ENCODE measurements around the gene MTURN. TPM values are rescaled to one million over a fixed set of nuclear protein-coding genes. Genes with fewer than 3 reads are reported as not detected.

Gene MTURN
- polyA plus RNA-seq, 1 donor (not counting 4 experiments of a cell fraction or from before 2014, with no cell fraction given) = 10.8 TPM

GRCh38 chr7:30172451-30172850 lies 37.7 kb downstream of the MTURN start:
- H3K9me3 ChIP-seq (ENCODE audit: control insufficient read depth, low read depth, low read length) = no peaks in the 10 kb centered on the region
- DNase-seq (ENCODE audit: low read depth, low spot score) = no peak
- dilution Hi-C loops (cut with MboI; ENCODE audit: extremely low pct_ligation_motif_present, low sequenced_read_pairs) = no loop called here
- no peaks in the 10 kb centered on the region for H4K20me1 ChIP-seq (ENCODE audit: control insufficient read depth, extremely low read depth, insufficient read depth, low read length)
- H3K79me2 ChIP-seq (ENCODE audit: control insufficient read depth, insufficient read depth, low read length) = no peaks in the 10 kb centered on the region
- H3K36me3 ChIP-seq (ENCODE audit: control insufficient read depth in 2 of 2, extremely low read depth in 1 of 2, insufficient read depth in 2 of 2, low read length in 2 of 2) = no peaks in the 10 kb centered on the region
- H3K27ac ChIP-seq (ENCODE audit: control insufficient read depth, insufficient read depth, low read length) = peak overlapping the region; percentile 95
- no peaks in the 10 kb centered on the region for H3K27me3 ChIP-seq (ENCODE audit: control insufficient read depth, extremely low read depth, insufficient read depth, low read length)
- H3K4me1 ChIP-seq (ENCODE audit: control insufficient read depth, extremely low read depth, insufficient read depth, low read length) = peaks cover 43% of the 10 kb centered on the region
- H3K9me1 ChIP-seq (ENCODE audit: control insufficient read depth, extremely low read depth, insufficient read depth, low read length) = no peaks in the 10 kb centered on the region
- H3K9ac ChIP-seq (ENCODE audit: control insufficient read depth, extremely low read depth, insufficient read depth, low read length) = peak overlapping the region; percentile 62
- H2AFZ ChIP-seq (ENCODE audit: control insufficient read depth, low read length) = no peak overlapping the region
- peak overlapping the region; percentile 75 for H3K4me2 ChIP-seq (ENCODE audit: control insufficient read depth, extremely low read depth, insufficient read depth, low read depth, low read length)
- no peak for FAIRE-seq
- no peak for TF ChIP-seq CTCF (optimal IDR thresholded peaks at IDR 0.05 in 1 of 3, IDR thresholded peaks at IDR 0.05 in 1 of 3, conservative IDR thresholded peaks at IDR 0.05 in 1 of 3; ENCODE audit: extremely low read depth in 1 of 3, insufficient read depth in 2 of 3, low read length in 3 of 3)
- no peak for TF ChIP-seq EZH2 (IDR thresholded peaks at IDR 0.05; ENCODE audit: low read length)
- H3K4me3 ChIP-seq (ENCODE audit: control insufficient read depth in 2 of 3, extremely low read depth in 1 of 3, insufficient read depth in 2 of 3, low read depth in 1 of 3, low read length in 3 of 3) = peak overlapping the region in 1 of 3 experiments; percentile 8

GRCh38 chr7:30173058-30173897 lies 38.5 kb downstream of the MTURN start:
- peak overlapping the region in 1 of 3 experiments; percentile 8 for H3K4me3 ChIP-seq (ENCODE audit: control insufficient read depth in 2 of 3, extremely low read depth in 1 of 3, insufficient read depth in 2 of 3, low read depth in 1 of 3, low read length in 3 of 3)
- peak overlapping the region; percentile 75 for H3K4me2 ChIP-seq (ENCODE audit: control insufficient read depth, extremely low read depth, insufficient read depth, low read depth, low read length)
- no peaks in the 10 kb centered on the region for H3K79me2 ChIP-seq (ENCODE audit: control insufficient read depth, insufficient read depth, low read length)
- DNase-seq (ENCODE audit: low read depth, low spot score) (peak; percentile 100), FAIRE-seq (peak; percentile 98)
- H3K36me3 ChIP-seq (ENCODE audit: control insufficient read depth in 2 of 2, extremely low read depth in 1 of 2, insufficient read depth in 2 of 2, low read length in 2 of 2) = no peaks in the 10 kb centered on the region
- no peaks in the 10 kb centered on the region for H4K20me1 ChIP-seq (ENCODE audit: control insufficient read depth, extremely low read depth, insufficient read depth, low read length)
- no peaks in the 10 kb centered on the region for H3K9me3 ChIP-seq (ENCODE audit: control insufficient read depth, low read depth, low read length)
- dilution Hi-C loops (cut with MboI; ENCODE audit: extremely low pct_ligation_motif_present, low sequenced_read_pairs) = no loop called here
- TF ChIP-seq EZH2 (IDR thresholded peaks at IDR 0.05; ENCODE audit: low read length) = no peak
- TF ChIP-seq CTCF (optimal IDR thresholded peaks at IDR 0.05 in 1 of 3, IDR thresholded peaks at IDR 0.05 in 1 of 3, conservative IDR thresholded peaks at IDR 0.05 in 1 of 3; ENCODE audit: extremely low read depth in 1 of 3, insufficient read depth in 2 of 3, low read length in 3 of 3) = peak; percentile 65 to 95 (median 94)
- H3K27ac ChIP-seq (ENCODE audit: control insufficient read depth, insufficient read depth, low read length) = peak overlapping the region; percentile 95
- no peaks in the 10 kb centered on the region for H3K9me1 ChIP-seq (ENCODE audit: control insufficient read depth, extremely low read depth, insufficient read depth, low read length)
- H3K4me1 ChIP-seq (ENCODE audit: control insufficient read depth, extremely low read depth, insufficient read depth, low read length) = peaks cover 43% of the 10 kb centered on the region
- peak overlapping the region; percentile 62 for H3K9ac ChIP-seq (ENCODE audit: control insufficient read depth, extremely low read depth, insufficient read depth, low read length)
- no peaks in the 10 kb centered on the region for H3K27me3 ChIP-seq (ENCODE audit: control insufficient read depth, extremely low read depth, insufficient read depth, low read length)
- H2AFZ ChIP-seq (ENCODE audit: control insufficient read depth, low read length) = peak overlapping the region; percentile 45
